Measurements from ENCODE around the gene CLTC.

- TF ChIP-seq, protein P1, sequence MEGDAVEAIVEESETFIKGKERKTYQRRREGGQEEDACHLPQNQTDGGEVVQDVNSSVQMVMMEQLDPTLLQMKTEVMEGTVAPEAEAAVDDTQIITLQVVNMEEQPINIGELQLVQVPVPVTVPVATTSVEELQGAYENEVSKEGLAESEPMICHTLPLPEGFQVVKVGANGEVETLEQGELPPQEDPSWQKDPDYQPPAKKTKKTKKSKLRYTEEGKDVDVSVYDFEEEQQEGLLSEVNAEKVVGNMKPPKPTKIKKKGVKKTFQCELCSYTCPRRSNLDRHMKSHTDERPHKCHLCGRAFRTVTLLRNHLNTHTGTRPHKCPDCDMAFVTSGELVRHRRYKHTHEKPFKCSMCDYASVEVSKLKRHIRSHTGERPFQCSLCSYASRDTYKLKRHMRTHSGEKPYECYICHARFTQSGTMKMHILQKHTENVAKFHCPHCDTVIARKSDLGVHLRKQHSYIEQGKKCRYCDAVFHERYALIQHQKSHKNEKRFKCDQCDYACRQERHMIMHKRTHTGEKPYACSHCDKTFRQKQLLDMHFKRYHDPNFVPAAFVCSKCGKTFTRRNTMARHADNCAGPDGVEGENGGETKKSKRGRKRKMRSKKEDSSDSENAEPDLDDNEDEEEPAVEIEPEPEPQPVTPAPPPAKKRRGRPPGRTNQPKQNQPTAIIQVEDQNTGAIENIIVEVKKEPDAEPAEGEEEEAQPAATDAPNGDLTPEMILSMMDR (CRISPR knock-in tag; IDR thresholded peaks at IDR 0.05), result no peak
- no peak for TF ChIP-seq PPARG (CRISPR knock-in tag; conservative IDR thresholded peaks at IDR 0.05)
- TF ChIP-seq YY1 (IDR thresholded peaks at IDR 0.05; ENCODE audit: insufficient read depth, insufficient replicate concordance, low read depth, low read length), result no peak
- TF ChIP-seq HMG20A (CRISPR knock-in tag; IDR thresholded peaks at IDR 0.05; ENCODE audit: borderline replicate concordance), result no peak
- no peak for TF ChIP-seq ZBTB1 (CRISPR knock-in tag; IDR thresholded peaks at IDR 0.05; ENCODE audit: borderline replicate concordance)
- TF ChIP-seq ZNF12 (CRISPR knock-in tag; IDR thresholded peaks at IDR 0.05), result no peak
- TF ChIP-seq JUNB (CRISPR knock-in tag; IDR thresholded peaks at IDR 0.05; ENCODE audit: borderline replicate concordance), result no peak
- no peak for TF ChIP-seq ZNF549 (CRISPR knock-in tag; IDR thresholded peaks at IDR 0.05)
- TF ChIP-seq PATZ1 (CRISPR knock-in tag; IDR thresholded peaks at IDR 0.05), result no peak
- no peak for TF ChIP-seq ZFP41 (CRISPR knock-in tag; IDR thresholded peaks at IDR 0.05; ENCODE audit: borderline replicate concordance)
These were observed 73.9 kb downstream of the CLTC start for GRCh38 chr17:59693582-59693981.
